ENCODE measurements around the gene PBX3. TPM values are rescaled to one million over a fixed set of nuclear protein-coding genes. Genes with fewer than 3 reads are reported as not detected.
A peak's percentile ranks its signal among the peaks of the same experiment; 100 is the strongest.
"Not testable (repeated sequence)": the region's sequence is repeated elsewhere in the genome, so short reads cannot be mapped to it uniquely, and the experiment has no call there.

PBX3 gene
- total RNA-seq, 1 donor from 2014 or later: 4.6 TPM

DNA sequence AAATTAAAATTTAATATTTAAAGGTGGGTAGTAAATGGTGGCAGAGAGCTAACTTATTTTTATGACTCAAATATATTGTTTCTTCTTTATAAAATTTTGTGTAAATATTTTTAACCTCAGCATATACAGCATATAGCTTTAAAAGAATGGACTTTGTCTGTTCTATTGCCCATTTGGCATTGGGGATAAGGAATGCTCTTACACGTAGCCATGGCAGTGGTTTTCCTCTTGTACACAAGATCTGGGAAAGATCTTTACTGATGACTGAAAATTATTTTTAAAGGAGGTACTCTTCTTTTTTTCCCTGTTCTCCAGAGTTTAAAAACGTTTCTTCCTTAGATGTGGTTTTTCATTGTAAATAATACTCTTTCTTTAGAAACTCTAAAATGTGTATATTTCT lies 75.0 kb downstream of the PBX3 start:
- no peak for DNase-seq (ENCODE audit: low read depth in 2 of 2)

DNA sequence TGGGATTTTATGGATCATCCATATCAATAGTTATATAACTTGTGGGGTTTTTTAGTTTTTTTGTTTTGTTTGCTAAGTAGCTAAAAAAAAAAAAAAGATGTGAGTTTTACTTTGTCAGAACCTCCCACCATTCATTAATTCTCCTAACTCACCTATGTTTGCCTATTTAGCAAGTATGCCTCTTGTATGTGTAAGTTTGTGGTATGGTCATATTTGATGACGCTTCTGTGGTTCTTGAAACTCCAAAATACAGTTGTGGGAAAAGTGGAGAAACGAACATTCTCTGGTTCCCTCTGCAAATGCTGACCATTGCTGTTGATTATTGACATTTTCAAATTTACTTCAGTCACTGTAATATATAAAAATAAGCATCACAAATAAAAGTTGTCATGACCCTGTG lies 75.7 kb downstream of the PBX3 start:
- DNase-seq (ENCODE audit: low read depth in 2 of 2): no peak

DNA sequence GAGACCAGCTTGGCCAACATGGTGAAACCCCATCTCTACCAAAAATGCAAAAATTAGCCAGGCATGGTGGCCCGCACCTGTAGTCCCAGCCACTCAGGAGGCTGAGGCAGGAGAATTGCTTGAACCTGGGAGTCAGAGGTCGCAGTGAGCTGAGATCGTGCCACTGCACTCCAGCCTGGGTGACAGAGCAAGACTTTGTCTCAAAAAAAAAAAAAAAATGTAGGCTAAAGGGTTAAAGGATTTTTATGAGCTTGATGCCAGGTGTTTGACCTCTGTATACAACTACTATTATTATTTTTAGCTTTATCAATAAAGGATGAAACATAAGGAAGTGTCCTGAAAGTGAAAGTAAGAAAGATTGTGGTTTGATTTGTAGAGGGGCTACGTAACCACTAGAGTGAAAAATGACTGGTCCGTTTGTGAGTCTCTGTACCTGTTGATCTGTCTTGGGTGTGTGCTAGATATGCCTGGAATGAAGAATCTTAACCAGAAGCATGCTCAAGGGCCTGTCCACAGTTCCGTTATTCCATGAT lies 76.8 kb downstream of the PBX3 start:
- not testable (repeated sequence) for DNase-seq (ENCODE audit: low read depth in 2 of 2)

DNA sequence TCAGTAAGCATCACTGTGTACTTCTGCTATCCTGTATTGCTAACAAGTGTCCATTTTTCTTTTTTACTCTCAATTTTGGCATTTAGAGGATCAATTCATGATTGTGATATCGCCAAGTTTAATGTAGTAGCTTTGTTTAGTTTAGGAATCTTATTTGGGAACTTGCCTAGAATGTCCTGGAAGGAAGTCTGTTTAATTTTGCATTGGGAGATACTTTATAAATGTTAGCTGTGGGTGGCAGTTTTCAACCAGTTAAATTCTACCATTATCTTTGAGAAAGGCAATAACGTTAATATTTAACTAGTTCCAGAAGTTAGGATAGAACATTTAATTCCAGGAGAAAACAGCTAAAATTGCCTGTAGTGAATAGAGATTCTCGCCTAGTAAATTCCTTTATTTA lies 78.6 kb downstream of the PBX3 start:
- DNase-seq (ENCODE audit: low read depth in 2 of 2): no peak

DNA sequence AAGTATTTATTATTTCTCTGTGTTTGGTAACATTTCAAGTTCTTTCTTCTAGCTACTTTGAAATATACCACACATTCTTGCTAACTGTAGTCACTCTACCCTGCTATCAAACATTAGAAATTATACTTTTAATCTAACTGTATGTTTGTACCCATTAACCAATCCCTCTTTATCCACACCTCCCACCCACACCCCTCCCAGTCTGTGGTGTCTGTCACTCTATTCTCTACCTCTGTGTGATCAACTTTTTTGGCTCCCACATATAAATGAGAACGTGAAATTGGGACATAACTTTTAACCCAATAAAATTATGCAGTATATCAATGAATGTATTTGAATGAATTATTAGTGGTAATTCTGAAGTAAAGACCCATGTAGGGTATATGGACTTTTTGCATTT lies 79.7 kb downstream of the PBX3 start:
- no peak for DNase-seq (ENCODE audit: low read depth in 2 of 2)

DNA sequence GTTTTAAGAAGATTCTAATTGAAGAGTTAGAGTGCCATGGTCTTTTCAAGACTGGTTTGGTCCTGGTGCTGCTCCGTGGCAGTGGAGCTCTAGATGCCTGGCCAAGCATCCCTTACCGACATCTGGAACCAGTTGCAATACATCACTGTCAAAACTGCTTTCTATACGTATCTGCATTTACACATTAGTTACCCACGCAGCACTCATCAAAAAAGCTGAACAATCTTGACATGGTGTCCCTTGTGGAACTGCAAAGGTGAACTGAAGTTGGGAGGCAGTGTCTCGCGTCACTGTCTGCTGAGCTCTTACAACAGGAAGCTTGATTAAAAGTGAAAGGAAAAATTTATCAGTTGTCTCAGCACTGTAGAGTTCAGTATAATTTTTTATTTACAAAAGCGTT lies 82.6 kb downstream of the PBX3 start:
- DNase-seq (ENCODE audit: low read depth in 2 of 2): peak; percentile 44 to 53

DNA sequence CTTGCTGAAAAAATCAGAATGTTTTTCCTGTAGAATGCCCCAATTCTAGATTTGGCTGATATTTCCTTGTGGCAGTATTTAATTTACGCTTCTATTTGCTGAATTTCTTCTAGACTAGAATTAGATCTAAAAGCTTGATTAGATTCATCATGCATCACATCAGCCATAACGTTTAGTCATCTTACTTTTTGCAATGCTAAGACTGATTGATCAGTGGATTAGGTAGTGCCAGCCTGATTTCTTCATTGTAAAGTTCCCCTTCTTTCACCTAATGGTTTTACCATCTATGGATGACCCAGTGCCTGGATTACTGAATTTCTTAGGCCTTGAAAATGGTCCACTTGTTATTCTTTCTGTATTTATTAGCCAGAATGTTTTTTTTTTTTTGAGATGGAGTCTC lies 83.9 kb downstream of the PBX3 start:
- no peak for DNase-seq (ENCODE audit: low read depth in 2 of 2)

DNA sequence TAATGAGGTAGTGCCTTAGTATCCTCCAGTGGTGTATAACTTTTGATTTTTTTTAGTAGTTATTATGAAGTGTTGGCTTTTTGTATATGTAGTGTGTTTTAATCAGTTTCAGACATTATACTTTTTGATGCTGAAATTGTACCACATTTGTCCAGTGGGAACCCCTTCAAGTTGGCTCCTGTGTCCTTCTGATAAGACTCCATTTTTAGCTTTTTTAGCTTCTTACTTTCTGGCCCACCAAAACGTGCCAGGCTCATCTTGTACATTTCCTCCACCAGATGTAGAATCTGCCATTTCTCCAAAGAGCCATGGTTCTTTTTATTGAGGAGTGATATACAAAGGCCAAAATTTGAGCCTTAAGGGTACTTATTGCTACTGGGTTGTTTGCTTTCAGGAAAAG lies 84.4 kb downstream of the PBX3 start:
- DNase-seq (ENCODE audit: low read depth in 2 of 2): no peak

DNA sequence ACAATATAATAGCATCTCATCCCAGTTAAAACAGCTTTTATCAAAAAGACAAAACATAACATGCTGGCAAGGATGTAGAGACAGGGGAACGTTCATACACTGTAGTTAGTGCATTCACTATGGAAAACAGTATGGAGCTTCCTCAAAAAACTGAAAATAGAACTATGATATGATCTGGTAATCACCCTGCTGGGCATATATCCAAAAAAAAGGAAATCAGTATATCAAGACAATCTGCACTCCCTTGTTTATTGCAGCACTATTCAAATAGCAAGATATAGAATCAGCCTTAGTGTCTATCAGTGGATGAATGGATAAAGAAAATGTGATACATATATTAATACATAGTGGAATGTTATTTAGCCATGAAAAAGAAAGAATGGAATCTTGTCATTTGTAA lies 88.5 kb downstream of the PBX3 start:
- DNase-seq (ENCODE audit: low read depth in 2 of 2): peak in 1 of 2 donors; percentile 26

DNA sequence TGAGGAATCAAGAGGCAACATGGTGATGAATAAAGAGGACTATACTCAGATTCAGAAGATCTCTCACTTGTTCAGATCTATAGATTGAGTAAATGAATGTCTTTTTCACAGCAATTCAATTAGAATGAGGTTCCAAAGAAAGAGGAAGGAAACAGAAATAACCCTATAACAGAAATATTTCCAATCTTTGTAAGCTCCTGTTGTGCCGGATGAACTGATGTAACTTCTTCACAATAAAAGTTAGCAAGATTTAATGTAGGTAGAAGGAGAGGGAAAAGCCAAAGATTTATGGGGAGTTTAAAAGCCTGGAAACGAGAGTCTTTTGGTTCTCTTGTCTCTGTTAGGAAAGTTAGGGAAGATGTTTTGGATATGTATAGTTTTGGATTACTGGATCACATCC lies 92.1 kb downstream of the PBX3 start:
- no peak for DNase-seq (ENCODE audit: low read depth in 2 of 2)

DNA sequence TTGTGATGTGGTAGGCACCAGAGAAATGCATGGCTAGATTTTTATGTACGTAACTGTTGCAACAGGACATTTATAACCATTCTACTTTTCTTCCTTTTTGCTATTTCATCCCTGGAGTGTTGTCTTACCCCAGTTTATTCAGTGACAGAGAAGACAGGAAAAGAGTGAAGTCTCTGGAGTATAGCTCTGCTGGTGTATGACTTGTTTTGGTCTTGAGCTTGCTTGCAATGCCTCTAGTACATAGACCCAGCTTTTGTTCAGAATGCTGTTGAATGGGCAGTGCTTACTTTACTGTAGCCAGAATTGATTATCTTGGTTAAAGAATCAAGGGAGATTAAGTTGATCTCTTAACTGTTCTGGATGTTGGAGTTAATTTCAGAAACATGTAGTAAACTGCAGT lies 94.3 kb downstream of the PBX3 start:
- DNase-seq (ENCODE audit: low read depth in 2 of 2): no peak

DNA sequence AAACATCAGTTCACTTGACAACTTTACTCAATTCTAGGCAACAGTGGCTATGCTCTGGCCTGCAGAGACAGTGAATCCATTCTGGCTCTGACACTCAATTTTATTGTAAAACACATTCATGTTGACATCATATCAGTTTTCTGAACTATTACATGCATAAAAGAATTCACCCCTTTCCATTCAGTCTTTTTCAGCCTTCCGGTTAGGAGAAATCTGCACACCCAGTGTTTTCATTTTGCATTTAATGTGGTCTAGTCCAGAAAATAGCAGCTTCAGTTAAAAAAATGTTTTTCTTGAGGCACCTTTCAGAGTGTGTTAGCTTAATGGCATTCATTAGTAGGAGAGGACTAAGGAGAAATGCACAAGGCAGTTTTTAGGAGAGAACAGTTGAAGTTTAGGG lies 95.1 kb downstream of the PBX3 start:
- no peak for DNase-seq (ENCODE audit: low read depth in 2 of 2)

DNA sequence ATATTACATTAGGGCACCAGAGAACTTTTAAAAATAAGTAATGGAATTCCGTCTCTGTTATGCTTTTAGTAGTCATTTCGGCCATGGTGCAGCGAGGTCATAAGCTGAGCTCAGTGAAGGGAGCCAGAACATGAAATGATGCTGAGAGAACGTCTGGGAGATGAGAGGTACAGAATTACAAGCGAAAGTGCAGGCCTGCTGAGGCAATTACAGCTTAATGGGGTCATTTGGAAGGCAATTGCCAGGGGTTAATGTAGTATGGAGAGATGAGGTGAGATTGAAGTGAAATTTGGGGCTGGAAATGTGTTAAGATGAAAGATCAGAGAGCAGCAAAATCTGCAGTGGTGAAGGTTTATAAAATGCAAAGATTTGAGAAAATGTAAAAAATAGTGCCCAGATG lies 96.5 kb downstream of the PBX3 start:
- DNase-seq (ENCODE audit: low read depth in 2 of 2): no peak

DNA sequence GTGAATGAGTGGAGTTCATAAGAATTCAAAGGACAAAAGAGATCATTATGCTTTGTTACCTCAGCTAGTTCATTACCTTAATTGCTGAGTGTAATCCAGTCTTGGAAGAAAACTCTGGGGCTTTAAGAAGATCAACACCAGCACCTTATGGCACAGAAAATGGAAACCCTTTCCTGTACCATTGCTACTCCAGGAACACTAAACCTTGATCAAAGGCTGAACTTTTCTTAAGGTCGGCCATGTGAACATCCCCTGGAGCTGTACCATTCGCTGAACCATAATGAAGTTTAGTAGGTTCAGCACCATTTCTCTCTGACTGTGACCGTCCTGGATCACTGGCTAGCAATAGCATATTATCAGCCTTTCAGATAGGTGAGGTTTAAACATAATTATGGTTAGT lies 97.4 kb downstream of the PBX3 start:
- DNase-seq (ENCODE audit: low read depth in 2 of 2): no peak

DNA sequence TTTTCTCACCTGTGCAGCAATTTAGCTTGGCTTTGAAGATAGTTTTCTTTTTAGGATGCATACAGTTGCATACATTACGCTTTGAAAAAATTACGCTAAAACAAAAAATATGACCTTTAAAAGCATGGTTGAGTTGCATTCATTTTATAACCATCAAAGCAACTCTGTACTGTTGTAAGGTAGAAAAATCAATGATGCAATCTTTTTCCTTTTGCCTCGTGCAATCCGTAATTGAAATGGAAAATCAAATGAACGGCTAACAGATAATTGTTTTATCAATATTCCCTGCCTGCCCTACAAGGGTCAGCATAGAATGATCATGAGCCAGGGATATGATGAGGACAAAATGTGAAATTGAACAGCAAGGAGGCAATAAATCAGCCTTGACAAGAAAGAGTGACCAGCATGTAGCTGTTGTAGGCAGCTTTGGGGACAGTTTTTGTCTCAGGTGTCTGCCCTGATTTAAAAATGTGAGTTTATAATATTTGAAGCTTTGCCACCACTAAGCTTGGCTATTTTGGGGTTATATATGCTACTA lies 98.2 kb downstream of the PBX3 start:
- no peak for DNase-seq (ENCODE audit: low read depth in 2 of 2)

DNA sequence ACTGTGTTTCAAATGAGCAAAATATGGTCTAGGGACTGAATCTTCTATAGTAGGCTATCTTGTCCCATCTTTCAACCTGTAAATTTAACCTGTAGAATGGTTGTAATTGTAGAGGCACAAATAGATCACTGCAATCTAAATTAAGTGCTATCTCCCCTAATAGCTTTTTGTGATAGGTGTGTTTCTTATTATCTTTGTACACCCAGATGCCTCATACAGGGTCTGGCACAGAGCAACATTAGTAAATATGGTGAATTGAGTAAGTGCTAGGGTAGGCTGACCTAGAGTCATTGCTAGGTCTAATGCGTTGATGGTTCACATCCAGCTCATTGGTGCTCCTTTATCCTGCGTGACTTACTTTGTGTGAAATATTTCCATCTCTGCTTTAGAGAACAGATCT lies 100.6 kb downstream of the PBX3 start:
- DNase-seq (ENCODE audit: low read depth in 2 of 2): no peak

DNA sequence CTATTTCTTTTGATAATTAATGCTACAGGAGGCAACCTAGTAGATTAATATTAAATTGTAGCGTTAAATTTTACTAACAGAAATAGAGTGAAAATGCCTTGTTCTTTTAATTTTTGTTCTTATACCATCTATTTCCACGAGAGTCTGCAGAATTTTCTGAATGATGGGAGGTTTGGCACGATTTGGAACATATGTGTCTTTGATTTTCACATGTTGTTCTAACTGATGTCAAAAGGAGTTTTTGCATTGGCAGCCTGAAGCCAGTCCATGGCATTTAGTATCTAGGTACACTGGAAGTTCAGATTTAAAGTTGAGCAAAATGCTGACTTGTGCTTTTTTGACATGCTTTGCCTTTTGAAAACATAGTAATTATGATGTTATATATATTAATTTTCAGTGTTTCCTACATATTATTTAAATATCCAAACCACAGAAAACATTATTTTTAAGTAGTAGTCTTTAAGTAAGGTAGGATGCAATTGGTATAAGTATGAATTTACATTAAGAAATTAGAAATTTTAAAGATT lies 103.0 kb downstream of the PBX3 start:
- no peak for DNase-seq (ENCODE audit: low read depth in 2 of 2)

DNA sequence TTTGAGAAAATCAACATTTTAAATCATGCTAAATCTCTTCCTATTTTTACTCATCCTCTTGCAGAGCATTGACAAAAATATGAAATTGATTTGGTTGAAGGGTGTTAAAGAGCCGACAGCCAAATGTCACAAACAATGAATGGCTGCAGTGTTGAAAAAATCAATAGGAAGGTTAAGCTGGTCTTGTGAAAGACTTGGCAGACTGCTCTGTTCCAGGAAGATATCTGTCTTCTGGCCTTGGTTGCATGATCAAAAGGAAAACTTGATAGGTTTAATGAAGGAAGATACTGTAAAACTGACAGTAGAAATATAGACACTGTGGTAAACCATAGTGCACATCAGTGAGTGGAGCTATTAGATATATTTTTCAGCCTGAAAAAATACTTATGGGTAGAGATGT lies 103.6 kb downstream of the PBX3 start:
- no peak for DNase-seq (ENCODE audit: low read depth in 2 of 2)

DNA sequence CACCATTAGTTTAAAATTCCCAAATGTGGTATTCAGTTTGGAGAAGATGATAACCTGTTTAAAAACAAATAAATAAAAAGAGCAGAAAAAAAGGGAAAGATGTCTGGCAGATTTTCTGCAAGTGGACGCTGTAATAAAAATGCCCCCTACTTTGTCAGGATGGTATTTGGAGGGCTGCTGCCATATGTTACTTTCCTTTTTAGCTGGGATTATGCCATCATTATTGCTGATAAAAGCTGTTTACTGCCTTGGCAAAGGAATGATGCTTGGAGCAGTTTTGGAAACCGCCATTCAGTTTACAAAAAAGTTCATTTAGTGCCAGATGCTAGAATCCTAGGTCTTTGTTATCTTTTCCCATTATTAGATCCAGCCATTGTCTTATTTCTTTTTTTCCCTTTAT lies 104.8 kb downstream of the PBX3 start:
- DNase-seq (ENCODE audit: low read depth in 2 of 2): no peak

DNA sequence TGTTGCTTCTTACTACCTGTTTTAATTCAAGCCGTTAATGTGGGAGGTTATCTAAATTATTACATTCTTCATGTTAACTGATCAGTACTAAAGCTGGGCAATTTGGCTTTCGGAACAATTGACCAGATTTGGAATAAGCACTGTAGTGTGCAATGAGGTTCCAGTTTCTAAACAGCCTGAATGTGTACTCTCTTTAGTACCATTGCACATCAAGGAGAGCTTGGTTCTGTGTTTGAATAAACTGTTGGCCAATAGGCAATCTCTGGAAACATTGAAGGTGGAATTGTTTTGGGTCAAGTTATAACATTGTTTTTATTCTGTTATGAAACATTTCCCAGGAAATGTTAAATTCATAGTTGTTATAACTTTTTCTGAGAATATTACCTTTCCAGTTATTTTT lies 105.2 kb downstream of the PBX3 start:
- DNase-seq (ENCODE audit: low read depth in 2 of 2): no peak

DNA sequence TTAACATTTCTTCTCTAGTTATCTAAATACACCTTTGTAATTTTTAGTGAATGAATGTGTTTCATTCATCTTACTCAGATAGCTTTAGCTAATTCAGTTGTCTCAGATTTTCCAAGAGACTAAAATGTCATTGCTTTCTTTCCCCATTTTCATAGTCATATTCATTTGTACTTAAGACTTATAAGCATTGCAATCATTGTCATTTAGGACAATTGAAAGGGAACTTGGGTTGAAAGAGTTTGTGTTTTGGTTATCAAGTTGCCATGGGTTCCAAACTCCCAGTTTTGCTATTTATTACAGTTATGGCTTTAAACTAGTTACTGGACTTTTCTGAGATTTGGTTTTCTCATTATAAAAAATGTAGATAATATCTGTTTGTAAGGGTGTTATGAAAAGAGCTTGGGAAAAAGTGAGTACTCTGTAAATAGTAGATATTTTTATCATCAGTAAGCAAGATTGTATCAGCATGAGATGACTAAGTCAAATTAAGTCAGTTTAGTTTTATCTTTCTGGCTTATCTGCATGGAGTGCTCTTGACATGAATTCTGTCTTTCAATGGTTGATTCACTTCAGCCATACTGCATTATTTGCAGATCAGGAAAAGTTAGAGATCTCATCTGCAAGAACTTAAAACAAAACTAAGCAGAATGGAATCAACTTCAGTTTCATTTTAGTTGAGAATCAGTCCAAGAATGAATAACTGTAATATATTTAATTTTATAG lies 107.5 kb downstream of the PBX3 start:
- peak in 1 of 2 donors; percentile 32 for DNase-seq (ENCODE audit: low read depth in 2 of 2)

DNA sequence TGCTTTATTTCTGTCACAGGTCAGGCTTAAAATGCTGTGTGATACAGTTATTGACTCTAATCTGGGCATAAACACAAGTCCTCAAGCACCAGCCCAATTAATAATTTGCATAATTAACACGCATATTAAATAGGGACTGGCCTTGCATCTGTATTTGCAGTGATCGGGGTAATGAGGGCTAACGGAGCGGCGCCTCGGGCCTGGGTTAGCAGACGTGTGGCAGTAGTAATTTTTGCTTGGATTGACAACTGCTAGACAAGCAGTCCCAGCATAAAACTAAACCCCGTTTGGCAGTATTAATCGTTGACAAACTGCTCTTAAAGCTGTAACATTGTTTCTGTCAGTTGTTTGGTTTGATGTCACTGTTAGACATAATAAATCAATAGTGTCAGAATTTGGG lies 109.2 kb downstream of the PBX3 start:
- DNase-seq (ENCODE audit: low read depth in 2 of 2): no peak

DNA sequence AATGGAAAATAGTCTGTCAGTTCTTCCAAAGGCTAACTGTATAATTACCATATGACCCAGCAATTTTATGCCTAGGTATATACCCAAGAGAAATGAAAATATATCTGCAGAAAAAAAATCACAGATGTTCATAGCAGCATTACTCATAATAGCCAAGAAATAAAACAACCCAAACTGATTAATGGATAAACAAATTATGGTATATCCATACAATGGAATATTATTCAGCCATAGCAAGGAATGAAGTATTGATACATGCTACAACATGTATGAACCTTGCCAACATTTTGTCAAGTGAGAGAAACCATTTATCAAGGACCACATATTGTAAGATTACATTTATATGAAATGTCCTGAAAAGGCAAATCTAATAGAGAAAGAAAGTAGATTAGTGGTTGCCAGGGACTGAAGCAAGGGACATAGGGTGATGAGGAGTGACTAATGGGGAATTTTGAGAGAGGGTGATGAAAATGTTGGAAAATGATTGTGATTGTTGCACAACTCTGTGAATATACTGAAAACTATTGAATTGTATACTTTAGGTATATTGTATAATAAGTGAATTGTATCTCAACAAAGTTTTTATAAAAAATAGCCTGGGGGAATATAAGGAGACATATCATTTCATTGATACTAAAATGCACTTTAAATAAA lies 114.4 kb downstream of the PBX3 start:
- DNase-seq (ENCODE audit: low read depth in 2 of 2): no peak
